Body of pancreas (tissue), 4 donors: ENCODE data around the gene GTPBP8.

ENCODE experiments used
- CTCF ChIP-seq, 7 experiments: fragments of 450-650 bp in 4 of 7; fragments of 200-600 bp in 3 of 7; sonication (generic) in 3 of 7; IDR thresholded peaks; one replicate each; pipeline ENCODE4 v1.5.1; 2016 to 2019; ENCODE audit warnings: antibody characterized with exemption in 7 of 7
- POLR2A ChIP-seq, 3 donors: fragments of 450-650 bp; IDR thresholded peaks; one replicate each; pipeline ENCODE4 v1.6.1; 2016; ENCODE audit warnings: antibody characterized with exemption in 3 of 3, mild to moderate bottlenecking in 2 of 3

- TF ChIP-seq CTCF (IDR thresholded peaks at IDR 0.05) (no peak), POLR2A (IDR thresholded peaks at IDR 0.05) (no peak)
Measured at GRCh38 chr3:112976001-112976400, 14.8 kb upstream of the GTPBP8 start.
